SU-DHL-6 (cell line): Measurements from ENCODE around the gene DEGS2.

Experiments used
- H2AFZ ChIP-seq: fragments of 200-600 bp; sonication (generic); 2 replicates; pipeline ENCODE4 v1.6.1; 2014; ENCODE audit warnings: low read depth, mild to moderate bottlenecking, moderate library complexity, mixed read lengths, antibody characterized with exemption, low read length; ENCODE audit not compliant: severe bottlenecking
- H3F3A ChIP-seq: fragments of 200-600 bp; shearing (Covaris generic); 2 replicates; pipeline ENCODE4 v1.6.0; 2016; ENCODE audit warnings: antibody characterized with exemption, mild to moderate bottlenecking; ENCODE audit not compliant: insufficient read depth
- H3K27ac ChIP-seq: fragments of 200-600 bp; sonication (generic); 2 replicates; pipeline ENCODE4 v1.5.1; 2016; ENCODE audit warnings: low read depth, mild to moderate bottlenecking, low read length, moderate library complexity, mixed read lengths
- H3K27me3 ChIP-seq: fragments of 200-600 bp; sonication (generic), shearing (Covaris generic); 2 replicates; pipeline ENCODE4 v1.6.0; 2014; ENCODE audit warnings: mild to moderate bottlenecking, low read length
- H3K36me3 ChIP-seq: fragments of 200-600 bp; sonication (generic); 2 replicates; pipeline ENCODE4 v1.6.1; 2014; ENCODE audit warnings: mild to moderate bottlenecking, low read length, mixed read lengths
- H3K4me2 ChIP-seq: fragments of 300-600, 200-600 bp; shearing (Covaris generic), sonication (generic); 2 replicates; pipeline ENCODE4 v1.6.0; 2014; ENCODE audit warnings: low read length, low read depth, mild to moderate bottlenecking; ENCODE audit not compliant: poor library complexity, severe bottlenecking
- H3K4me3 ChIP-seq: fragments of 200-600 bp; sonication (generic); 2 replicates; pipeline ENCODE4 v1.5.1; 2014; ENCODE audit warnings: antibody characterized with exemption, low read length, mild to moderate bottlenecking, mixed read lengths; ENCODE audit not compliant: insufficient read depth, poor library complexity, severe bottlenecking
- H3K79me2 ChIP-seq: fragments of 200-600 bp; sonication (generic); 2 replicates; pipeline ENCODE4 v1.6.1; 2014; ENCODE audit warnings: mild to moderate bottlenecking, low read length, moderate library complexity; ENCODE audit not compliant: insufficient read depth
- H3K9ac ChIP-seq: fragments of 200-600 bp; sonication (generic); 2 replicates; pipeline ENCODE4 v1.7.0; 2014; ENCODE audit warnings: mild to moderate bottlenecking, low read length
- H3K9me2 ChIP-seq: fragments of 200-600 bp; sonication (generic); replicated peaks from 2 replicates; pipeline ENCODE4 v1.6.1; 2014; ENCODE audit warnings: low read length; ENCODE audit not compliant: insufficient read depth
- H3K9me3 ChIP-seq: fragments of 200-600 bp; sonication (generic); 2 replicates; pipeline ENCODE4 v1.6.1; 2014; ENCODE audit warnings: low read length, mixed read lengths; ENCODE audit not compliant: insufficient read depth
- H4K20me1 ChIP-seq: fragments of 200-600 bp; sonication (generic); 2 replicates; pipeline ENCODE4 v1.6.1; 2014; ENCODE audit warnings: low read depth, mild to moderate bottlenecking, antibody characterized with exemption, low read length, moderate library complexity, mixed read lengths
- CTCF ChIP-seq: fragments of 200-600 bp; sonication (generic); IDR thresholded peaks from one replicate; pipeline ENCODE4 v1.5.1; 2017; ENCODE audit warnings: antibody characterized with exemption, mild to moderate bottlenecking, low read length, moderate library complexity; ENCODE audit not compliant: insufficient read depth, poor library complexity, severe bottlenecking
- EZH2phosphoT487 ChIP-seq: fragments of 200-600 bp; sonication (generic), shearing (Covaris generic); conservative IDR thresholded peaks from 2 replicates; pipeline ENCODE4 v1.6.1; 2018; ENCODE audit warnings: mild to moderate bottlenecking, antibody characterized with exemption, low read length, moderate library complexity, mixed read lengths

DEGS2 gene

GRCh38 chr14:100201701-100202100 lies 42.3 kb upstream of the DEGS2 start:
- Histone ChIP-seq H3K79me2 (no peaks in the 10 kb centered on the region), H3K4me3 (no peak overlapping the region), H3F3A (no peaks in the 10 kb centered on the region), H3K36me3 (no peaks in the 10 kb centered on the region), H3K27me3 (no peaks in the 10 kb centered on the region), H3K9me3 (no peaks in the 10 kb centered on the region), H4K20me1 (no peaks in the 10 kb centered on the region), H3K9me2 (no peaks in the 10 kb centered on the region), H2AFZ (no peak overlapping the region), H3K9ac (no peak overlapping the region), H3K4me2 (no peak overlapping the region), H3K27ac (no peak overlapping the region)
- TF ChIP-seq EZH2phosphoT487 = no peak
- TF ChIP-seq CTCF = no peak

- Histone ChIP-seq H3K27ac (no peak overlapping the region), H4K20me1 (no peaks in the 10 kb centered on the region), H3K9ac (no peak overlapping the region), H3K9me3 (no peaks in the 10 kb centered on the region), H3K79me2 (no peaks in the 10 kb centered on the region), H3K27me3 (no peaks in the 10 kb centered on the region), H3K36me3 (no peaks in the 10 kb centered on the region), H3F3A (no peaks in the 10 kb centered on the region), H3K4me3 (no peak overlapping the region), H3K9me2 (no peaks in the 10 kb centered on the region), H3K4me2 (no peak overlapping the region), H2AFZ (no peak overlapping the region)
- TF ChIP-seq EZH2phosphoT487 (no peak), CTCF (no peak)
Observed at GRCh38 chr14:100200311-100200710, 40.9 kb upstream of the DEGS2 start.

GRCh38 chr14:100199240-100199860 lies 39.9 kb upstream of the DEGS2 start:
- no peak overlapping the region for H3K27ac ChIP-seq
- no peaks in the 10 kb centered on the region for H3K79me2 ChIP-seq
- no peak overlapping the region for H2AFZ ChIP-seq
- no peaks in the 10 kb centered on the region for H3K36me3 ChIP-seq
- no peaks in the 10 kb centered on the region for H3K9me2 ChIP-seq
- no peak overlapping the region for H3K9ac ChIP-seq
- no peaks in the 10 kb centered on the region for H3K27me3 ChIP-seq
- no peak overlapping the region for H3K4me3 ChIP-seq
- no peak for TF ChIP-seq EZH2phosphoT487
- TF ChIP-seq CTCF = no peak
- no peaks in the 10 kb centered on the region for H4K20me1 ChIP-seq
- H3K9me3 ChIP-seq = no peaks in the 10 kb centered on the region
- no peak overlapping the region for H3K4me2 ChIP-seq
- no peaks in the 10 kb centered on the region for H3F3A ChIP-seq
